ENCODE data around the gene GAPDHS.

- TF ChIP-seq, protein P1, sequence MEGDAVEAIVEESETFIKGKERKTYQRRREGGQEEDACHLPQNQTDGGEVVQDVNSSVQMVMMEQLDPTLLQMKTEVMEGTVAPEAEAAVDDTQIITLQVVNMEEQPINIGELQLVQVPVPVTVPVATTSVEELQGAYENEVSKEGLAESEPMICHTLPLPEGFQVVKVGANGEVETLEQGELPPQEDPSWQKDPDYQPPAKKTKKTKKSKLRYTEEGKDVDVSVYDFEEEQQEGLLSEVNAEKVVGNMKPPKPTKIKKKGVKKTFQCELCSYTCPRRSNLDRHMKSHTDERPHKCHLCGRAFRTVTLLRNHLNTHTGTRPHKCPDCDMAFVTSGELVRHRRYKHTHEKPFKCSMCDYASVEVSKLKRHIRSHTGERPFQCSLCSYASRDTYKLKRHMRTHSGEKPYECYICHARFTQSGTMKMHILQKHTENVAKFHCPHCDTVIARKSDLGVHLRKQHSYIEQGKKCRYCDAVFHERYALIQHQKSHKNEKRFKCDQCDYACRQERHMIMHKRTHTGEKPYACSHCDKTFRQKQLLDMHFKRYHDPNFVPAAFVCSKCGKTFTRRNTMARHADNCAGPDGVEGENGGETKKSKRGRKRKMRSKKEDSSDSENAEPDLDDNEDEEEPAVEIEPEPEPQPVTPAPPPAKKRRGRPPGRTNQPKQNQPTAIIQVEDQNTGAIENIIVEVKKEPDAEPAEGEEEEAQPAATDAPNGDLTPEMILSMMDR (IDR thresholded peaks at IDR 0.05; ENCODE audit: borderline replicate concordance, extremely low read depth, low read length, poor library complexity, severe bottlenecking), result no peak
- TF ChIP-seq EZH2 (IDR thresholded peaks at IDR 0.05; ENCODE audit: borderline replicate concordance, low read depth, low read length, severe bottlenecking), result no peak
Observed at GRCh38 chr19:35542209-35542608, 9.0 kb downstream of the GAPDHS start.
